HUDEP-2 (cell line): Measurements from ENCODE around the gene TRIM46.

Source experiments
- DNase-seq, 76 experiments: peaks; one replicate each; lab custom pipeline; 2025; ENCODE audit not compliant: unreplicated experiment in 76 of 76; lab: John Stamatoyannopoulos, UW

TRIM46 gene

GRCh38 chr1:155173478-155174323, at the start of gene TRIM46:
Gene TRIM46, plus strand, starts transcription at chr1:155173849. Its CDS starts 118 bp downstream, at chr1:155173967.
- DNase-seq: peak in 14 of 76 experiments; percentile 6 to 54 (median 28)

- DNase-seq: no peak
Observed at GRCh38 chr1:155124503-155125463, 48.9 kb upstream of the TRIM46 start.

GRCh38 chr1:155125511-155125945, 48.1 kb upstream of the TRIM46 start:
- DNase-seq: no peak

GRCh38 chr1:155125946-155126555, 47.6 kb upstream of the TRIM46 start:
- DNase-seq: no peak

- DNase-seq: no peak
Observed at GRCh38 chr1:155126556-155127104, 47.0 kb upstream of the TRIM46 start.

GRCh38 chr1:155127105-155127966, 46.3 kb upstream of the TRIM46 start, which contains the start of gene EFNA1:
Gene EFNA1, plus strand, starts transcription at chr1:155127876. Its CDS starts 102 bp downstream, at chr1:155127978.
- DNase-seq: peak in 18 of 76 experiments; percentile 4 to 46 (median 26)

GRCh38 chr1:155127967-155128754, 45.5 kb upstream of the TRIM46 start:
- DNase-seq: peak in 1 of 76 experiments; percentile 19

- DNase-seq: no peak
Observed at GRCh38 chr1:155128755-155129473, 44.7 kb upstream of the TRIM46 start.

GRCh38 chr1:155130272-155131006, 43.2 kb upstream of the TRIM46 start:
- DNase-seq: no peak

GRCh38 chr1:155131285-155131684, 42.4 kb upstream of the TRIM46 start:
- no peak for DNase-seq

- DNase-seq: no peak
Observed at GRCh38 chr1:155131856-155132255, 41.8 kb upstream of the TRIM46 start.

- DNase-seq: no peak
Observed at GRCh38 chr1:155133799-155134281, 39.8 kb upstream of the TRIM46 start.

GRCh38 chr1:155134322-155134721, 39.3 kb upstream of the TRIM46 start:
- no peak for DNase-seq

GRCh38 chr1:155134880-155135414, 38.7 kb upstream of the TRIM46 start:
- DNase-seq: peak in 70 of 76 experiments; percentile 14 to 83 (median 64)

- DNase-seq: peak in 72 of 76 experiments; percentile 35 to 95 (median 86)
Observed at GRCh38 chr1:155135415-155136028, 38.1 kb upstream of the TRIM46 start, which contains the start of gene SLC50A1. Gene SLC50A1, plus strand, starts transcription at chr1:155135852. Its CDS starts 60 bp downstream, at chr1:155135912.

GRCh38 chr1:155136748-155137147, 36.9 kb upstream of the TRIM46 start:
- peak in 58 of 76 experiments; percentile 12 to 85 (median 44) for DNase-seq
